Peyer's patch (tissue), 4 donors: Measurements from ENCODE around the gene MAGI2.

ENCODE experiments used
- CTCF ChIP-seq, 6 experiments: fragments of 450-650 bp in 4 of 6; fragments of 200-600 bp in 2 of 6; sonication (generic) in 1 of 6; IDR thresholded peaks; one replicate each; pipeline ENCODE4 v1.5.1; 2017 to 2019; ENCODE audit warnings: antibody characterized with exemption in 6 of 6, mild to moderate bottlenecking in 3 of 6, moderate library complexity in 1 of 6
- POLR2A ChIP-seq, 2 donors: fragments of 450-650 bp; IDR thresholded peaks; one replicate each; pipeline ENCODE4 v1.5.1; 2017; ENCODE audit warnings: antibody characterized with exemption in 2 of 2, mild to moderate bottlenecking in 2 of 2, moderate library complexity in 2 of 2

- TF ChIP-seq CTCF (IDR thresholded peaks at IDR 0.05): no peak
- no peak for TF ChIP-seq POLR2A (IDR thresholded peaks at IDR 0.05)
These were observed 1004.6 kb downstream of the MAGI2 start for GRCh38 chr7:78448911-78449310.
